ENCODE results near the gene CEPT1. TPM values are rescaled to one million over a fixed set of nuclear protein-coding genes. Genes with fewer than 3 reads are reported as not detected.
A peak's percentile ranks its signal among the peaks of the same experiment; 100 is the strongest.

The CEPT1 gene
- total RNA-seq, 1 experiment from 2014 or later, result 33.6 TPM

- TF ChIP-seq CTCF (conservative IDR thresholded peaks at IDR 0.05) (no peak), EZH2 (IDR thresholded peaks at IDR 0.05; ENCODE audit: low read depth) (no peak)
- Histone ChIP-seq H3F3A (ENCODE audit: insufficient read depth, low read depth) (peaks cover 6% of the 10 kb centered on the region; the same call in 1 of the 2 replicates), H3K27me3 (ENCODE audit: insufficient read depth, low read depth) (no peaks in the 10 kb centered on the region), H3K4me1 (replicated peaks; ENCODE audit: insufficient read depth) (peaks cover 8% of the 10 kb centered on the region; the same call in 1 of the 2 replicates), H3K4me3 (no peak overlapping the region), H3K9me2 (ENCODE audit: insufficient read depth) (no peaks in the 10 kb centered on the region), H3K36me3 (ENCODE audit: low read depth) (no peaks in the 10 kb centered on the region; the same call in 1 of the 2 replicates), H3K9me3 (ENCODE audit: insufficient read depth, low read depth) (no peaks in the 10 kb centered on the region; the same call in none of the 2 replicates), H2AFZ (no peak overlapping the region), H3K4me2 (0 out of 2 replicates have a peak overlapping the region, but pooled peaks have one; percentile 0), H3K79me2 (ENCODE audit: low read depth) (no peaks in the 10 kb centered on the region), H3K27ac (no peak overlapping the region), H4K20me1 (ENCODE audit: insufficient read depth) (no peaks in the 10 kb centered on the region)
- no TSS peak for BruUV-seq (replicated peaks)
- intact Hi-C loops (cut with micrococcal nuclease; ENCODE audit: unreplicated experiment), result no loop called here
- POLR2A ChIA-PET (ENCODE audit: unreplicated experiment), result no interaction called here
- CTCF ChIA-PET, result no interaction called here
- peak in 1 of 2 experiments; percentile 64 for DNase-seq
Measured at GRCh38 chr1:111110197-111110899, 29.7 kb upstream of the CEPT1 start.

GRCh38 chr1:111116496-111116895 lies 23.5 kb upstream of the CEPT1 start:
- no peak for TF ChIP-seq EZH2 (IDR thresholded peaks at IDR 0.05; ENCODE audit: low read depth)
- TF ChIP-seq CTCF (conservative IDR thresholded peaks at IDR 0.05), result no peak
- intact Hi-C loops (cut with micrococcal nuclease; ENCODE audit: unreplicated experiment), result no loop called here
- Histone ChIP-seq H3K9me3 (ENCODE audit: insufficient read depth, low read depth) (no peaks in the 10 kb centered on the region), H2AFZ (no peak overlapping the region), H3K36me3 (ENCODE audit: low read depth) (peaks cover 28% of the 10 kb centered on the region), H3K27me3 (ENCODE audit: insufficient read depth, low read depth) (no peaks in the 10 kb centered on the region), H3K4me2 (no peak overlapping the region), H3K4me1 (replicated peaks; ENCODE audit: insufficient read depth) (no peaks in the 10 kb centered on the region), H3K9me2 (ENCODE audit: insufficient read depth) (no peaks in the 10 kb centered on the region), H3K79me2 (ENCODE audit: low read depth) (no peaks in the 10 kb centered on the region), H4K20me1 (ENCODE audit: insufficient read depth) (no peaks in the 10 kb centered on the region), H3K4me3 (no peak overlapping the region), H3K27ac (no peak overlapping the region), H3F3A (ENCODE audit: insufficient read depth, low read depth) (peaks cover 8% of the 10 kb centered on the region; the same call in 1 of the 2 replicates)
- POLR2A ChIA-PET (ENCODE audit: unreplicated experiment), result no interaction called here
- no peak for DNase-seq
- CTCF ChIA-PET, result no interaction called here
- BruUV-seq (replicated peaks), result no TSS peak

GRCh38 chr1:111126354-111126753 lies 13.7 kb upstream of the CEPT1 start:
- H4K20me1 ChIP-seq (ENCODE audit: insufficient read depth), result no peaks in the 10 kb centered on the region
- no TSS peak for BruUV-seq (replicated peaks)
- no peaks in the 10 kb centered on the region for H3K9me3 ChIP-seq (ENCODE audit: insufficient read depth, low read depth)
- H3F3A ChIP-seq (ENCODE audit: insufficient read depth, low read depth), result no peaks in the 10 kb centered on the region
- peaks cover 45% of the 10 kb centered on the region for H3K36me3 ChIP-seq (ENCODE audit: low read depth)
- no peak overlapping the region for H3K27ac ChIP-seq
- ChIA-PET POLR2A (ENCODE audit: unreplicated experiment) (no interaction called here), CTCF (no interaction called here)
- no peak overlapping the region for H3K4me3 ChIP-seq
- intact Hi-C loops (cut with micrococcal nuclease; ENCODE audit: unreplicated experiment), result no loop called here
- H3K9me2 ChIP-seq (ENCODE audit: insufficient read depth), result no peaks in the 10 kb centered on the region
- DNase-seq, result no peak
- H3K79me2 ChIP-seq (ENCODE audit: low read depth), result no peaks in the 10 kb centered on the region
- no peaks in the 10 kb centered on the region for H3K27me3 ChIP-seq (ENCODE audit: insufficient read depth, low read depth)
- no peaks in the 10 kb centered on the region for H3K4me1 ChIP-seq (replicated peaks; ENCODE audit: insufficient read depth)
- no peak overlapping the region for H3K4me2 ChIP-seq
- no peak overlapping the region for H2AFZ ChIP-seq
- TF ChIP-seq CTCF (conservative IDR thresholded peaks at IDR 0.05) (no peak), EZH2 (IDR thresholded peaks at IDR 0.05; ENCODE audit: low read depth) (no peak)
